GM12878 (cell line): Measurements from ENCODE around the gene ATP12A. TPM values are rescaled to one million over a fixed set of nuclear protein-coding genes. Genes with fewer than 3 reads are reported as not detected.

Source experiments
- ATAC-seq: fragments of 200-7000 bp; cut with Tn5 transposase; 3 replicates; pipeline ENCODE4 v1.9.1; 2020; ENCODE audit warnings: mild to moderate bottlenecking, moderate library complexity
- BruUV-seq: library from RNA; stranded (reverse); fragments of 400-500 nt; replicated peaks from 2 replicates; lab custom pipeline; 2021; lab: Mats Ljungman, UMichigan
- CTCF ChIA-PET: fragments of 300-600 bp; sonication (Branson Sonifier 250); formaldehyde crosslinking; extraction: SDS; loops from one replicate; lab custom pipeline; 2021; ENCODE audit warnings: inconsistent platforms; lab: Yijun Ruan, JAX
- POLR2A ChIA-PET: fragments of 350-600 bp; formaldehyde crosslinking; extraction: SDS; loops from one replicate; lab custom pipeline; 2021; ENCODE audit warnings: inconsistent platforms; lab: Charles Lee
- RAD21 ChIA-PET: fragments of 300-600 bp; sonication (Branson Sonifier 250); formaldehyde crosslinking; loops from one replicate; lab custom pipeline; 2023; ENCODE audit warnings: antibody characterized with exemption; ENCODE audit not compliant: unreplicated experiment; lab: Charles Lee
- SMC1A ChIA-PET: fragments of 300-600 bp; sonication (Branson Sonifier 250); formaldehyde crosslinking; loops from one replicate; lab custom pipeline; 2023; ENCODE audit not compliant: unreplicated experiment, uncharacterized antibody; lab: Charles Lee
- DNase-seq: peaks from one replicate; pipeline ENCODE4 v3.0.0-alpha.2; 2011; ENCODE audit warnings: low read depth, low spot score
- FAIRE-seq: peaks from 3 replicates; lab custom pipeline; 2011; peaks lifted over from hg19 to GRCh38; lab: Jason Lieb, UNC
- H2AFZ ChIP-seq: 2 replicates; pipeline ENCODE4 v1.6.0; 2011; ENCODE audit warnings: low read depth, low read length, control low read depth; ENCODE audit not compliant: control insufficient read depth
- H3K27ac ChIP-seq: 2 replicates; pipeline ENCODE4 v1.5.1; 2011; ENCODE audit warnings: control low read depth; ENCODE audit not compliant: control insufficient read depth, insufficient read depth
- H3K27me3 ChIP-seq, 2 experiments: replicated peaks in 1 of 2; 2 replicates each; pipeline versions ENCODE4 v1.6.0 to v1.6.1; 2011; ENCODE audit warnings: low read length in 1 of 2; ENCODE audit not compliant: control insufficient read depth in 2 of 2, insufficient read depth in 2 of 2
- H3K36me3 ChIP-seq, 2 experiments: 2 replicates each; pipeline ENCODE4 v1.5.1; 2011; ENCODE audit warnings: low read length in 1 of 2; ENCODE audit not compliant: control insufficient read depth in 2 of 2, insufficient read depth in 2 of 2
- H3K4me1 ChIP-seq: 2 replicates; pipeline ENCODE4 v1.6.1; 2011; ENCODE audit warnings: mild to moderate bottlenecking, low read length, moderate library complexity, mixed read lengths; ENCODE audit not compliant: control insufficient read depth, insufficient read depth
- H3K4me2 ChIP-seq: 2 replicates; pipeline ENCODE4 v1.6.0; 2011; ENCODE audit warnings: control low read depth; ENCODE audit not compliant: control insufficient read depth, insufficient read depth
- H3K4me3 ChIP-seq: fragments of 200-600 bp; sonication (generic); 2 replicates; pipeline ENCODE4 v1.5.1; 2016
- H3K79me2 ChIP-seq: 2 replicates; pipeline ENCODE4 v1.6.0; 2011; ENCODE audit warnings: low read length; ENCODE audit not compliant: control insufficient read depth, insufficient read depth
- H3K9ac ChIP-seq: 2 replicates; pipeline ENCODE4 v1.8.0; 2011; ENCODE audit warnings: low read length, control low read depth, mixed read lengths; ENCODE audit not compliant: control insufficient read depth, insufficient read depth
- H3K9me3 ChIP-seq: replicated peaks from 3 replicates; pipeline ENCODE4 v1.5.1; 2011; ENCODE audit warnings: mild to moderate bottlenecking, low read length; ENCODE audit not compliant: control insufficient read depth, insufficient read depth
- H4K20me1 ChIP-seq: 2 replicates; pipeline ENCODE4 v1.6.0; 2011; ENCODE audit not compliant: control insufficient read depth, insufficient read depth
- ASH2L ChIP-seq: fragments of 300-600, 200-600 bp; sonication (generic); IDR thresholded peaks from 2 replicates; pipeline ENCODE4 v1.6.1; 2017; ENCODE audit warnings: low read depth, mild to moderate bottlenecking, borderline replicate concordance
- BCL11A ChIP-seq: IDR thresholded peaks from 2 replicates; pipeline ENCODE4 v1.6.1; 2011; ENCODE audit warnings: low read depth, low read length
- JUNB ChIP-seq: IDR thresholded peaks from 2 replicates; pipeline ENCODE4 v1.6.1; 2016; ENCODE audit warnings: antibody characterized with exemption, mild to moderate bottlenecking
- MEF2B ChIP-seq: fragments of 450-650 bp; IDR thresholded peaks from 2 replicates; pipeline ENCODE4 v1.6.1; 2018; ENCODE audit warnings: mild to moderate bottlenecking, moderate library complexity; ENCODE audit not compliant: partially characterized antibody, poor library complexity, severe bottlenecking
- POLR2AphosphoS5 ChIP-seq: IDR thresholded peaks from 2 replicates; pipeline ENCODE4 v1.6.1; 2011; ENCODE audit warnings: mild to moderate bottlenecking, low read length, inconsistent platforms
- POU2F2 ChIP-seq: IDR thresholded peaks from 3 replicates; pipeline ENCODE4 v1.6.1; 2011; ENCODE audit warnings: low read depth, mild to moderate bottlenecking, low read length, borderline replicate concordance
- RFX5 ChIP-seq: IDR thresholded peaks from 2 replicates; pipeline ENCODE4 v1.6.1; 2011; ENCODE audit warnings: low read depth, low read length, improper control_type of control experiment
- SREBF1 ChIP-seq: IDR thresholded peaks from 2 replicates; pipeline ENCODE4 v1.6.1; 2012; ENCODE audit warnings: mild to moderate bottlenecking, low read length
- SRF ChIP-seq, 2 experiments: IDR thresholded peaks; 2 replicates each; pipeline ENCODE4 v1.6.1; 2011; ENCODE audit warnings: low read depth in 2 of 2, low read length in 2 of 2, mild to moderate bottlenecking in 1 of 2, moderate library complexity in 1 of 2
- TARDBP ChIP-seq: IDR thresholded peaks from 2 replicates; pipeline ENCODE4 v1.6.1; 2016; ENCODE audit warnings: borderline replicate concordance
- TBL1XR1 ChIP-seq: IDR thresholded peaks from 2 replicates; pipeline ENCODE4 v1.6.1; 2012; ENCODE audit warnings: low read depth, low read length, improper control_type of control experiment
- ZNF207 ChIP-seq: fragments of 450-650 bp; IDR thresholded peaks from 2 replicates; pipeline ENCODE4 v1.6.1; 2014; ENCODE audit warnings: antibody characterized with exemption, mild to moderate bottlenecking, borderline replicate concordance
- WGBS: methylation state at CpG from one replicate; pipeline ENCODE4 v1.1.6; 2016; ENCODE audit warnings: low lambda C conversion rate; ENCODE audit not compliant: insufficient replicate concordance, insufficient coverage; ENCODE audit errors: missing lambda C conversion rate; 5-methylcytosine and 5-hydroxymethylcytosine counted together
- in situ Hi-C: fragments of 300-500 bp; cut with MboI; formaldehyde crosslinking; loops from 9 replicates; pipeline ENCODE4 v1.14.3; 2018; ENCODE audit warnings: mixed read lengths
- intact Hi-C: fragments of 100-400 bp; cut with micrococcal nuclease; formaldehyde crosslinking; loops from one replicate; pipeline ENCODE4 v1.14.2; 2022; ENCODE audit not compliant: unreplicated experiment
- polyA plus RNA-seq, 11 experiments: library from polyadenylated mRNA; depleted of rRNA in 4 of 11; unstranded in 6 of 11; stranded (reverse) in 5 of 11; fragments of >200 nt; fragmentation: Nextera tagmentation in 4 of 11; fragmentation: Illumina TruSeq in 1 of 11; extraction: Ambion mirVana in 4 of 11; extraction: Trizol in 1 of 11; gene quantifications; 1 replicate in 1 of 11; 2 replicates in 10 of 11; pipeline versions ENCODE4 v1.2.1 to v1.2.3, GENCODE V29; 2011 to 2016; ENCODE audit warnings: inconsistent platforms in 2 of 11, missing spikeins in 2 of 11, low read depth in 1 of 11
- total RNA-seq, 4 experiments: library from RNA; depleted of rRNA in 3 of 4; stranded (reverse); fragments of >200 nt in 3 of 4; fragmentation: Illumina TruSeq in 1 of 4; extraction: Trizol in 1 of 4; gene quantifications; 2 replicates each; pipeline versions ENCODE4 v1.2.1 to v1.2.3, GENCODE V29; 2013 to 2021
- TF ChIP-seq, protein P1 (sequence below): fragments of 450-650 bp; IDR thresholded peaks from 2 replicates; pipeline ENCODE4 v1.6.1; 2017; ENCODE audit warnings: mild to moderate bottlenecking, moderate library complexity
- TF ChIP-seq, protein P2 (sequence below): IDR thresholded peaks from 2 replicates; pipeline ENCODE4 v1.6.1; 2011; ENCODE audit warnings: borderline replicate concordance, low read depth, mild to moderate bottlenecking, moderate library complexity, low read length; ENCODE audit not compliant: insufficient read depth, poor library complexity, severe bottlenecking
- TF ChIP-seq, protein P3 (sequence below): IDR thresholded peaks from 2 replicates; pipeline ENCODE4 v1.6.1; 2012; ENCODE audit warnings: mild to moderate bottlenecking, low read depth, low read length

Gene ATP12A
- total and polyA plus RNA-seq, 10 of the 15 experiments (the other 5 are each of a cell fraction or from before 2014, with no cell fraction given), result 0.02 to 0.08 (median 0.04) TPM; not detected in 6

DNA sequence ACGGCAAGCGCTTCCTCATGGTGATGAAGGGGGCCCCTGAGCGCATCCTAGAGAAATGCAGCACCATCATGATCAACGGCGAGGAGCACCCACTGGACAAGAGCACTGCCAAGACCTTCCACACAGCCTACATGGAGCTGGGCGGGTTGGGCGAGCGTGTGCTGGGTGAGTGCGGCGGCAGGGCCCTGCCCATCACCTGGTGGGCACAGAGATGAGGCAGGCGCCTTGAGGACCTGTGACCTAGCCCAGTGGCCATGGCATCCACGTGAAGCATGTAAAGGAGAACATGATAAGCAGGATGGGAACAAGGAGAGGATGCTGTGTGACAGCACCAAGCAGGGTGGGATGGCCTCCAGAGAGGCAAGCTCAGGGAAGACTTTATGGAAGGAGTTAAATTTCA lies 18.5 kb downstream of the ATP12A start:
- Histone ChIP-seq H3K9me3 (no peaks in the 10 kb centered on the region), H3K9ac (no peak overlapping the region), H3K4me2 (no peak overlapping the region), H4K20me1 (no peaks in the 10 kb centered on the region), H3K27me3 (peaks cover 0 to 2% of the 10 kb centered on the region in 2 experiments; a peak in 1 of 4 replicates), H3K4me1 (no peaks in the 10 kb centered on the region), H3K36me3 (no peaks in the 10 kb centered on the region), H3K79me2 (no peaks in the 10 kb centered on the region), H3K27ac (no peak overlapping the region), H3K4me3 (no peak overlapping the region), H2AFZ (no peak overlapping the region)
- ATAC-seq (no peak), DNase-seq (no peak), FAIRE-seq (no peak)
- SMC1A ChIA-PET, result no interaction called here
- intact Hi-C loops (no loop called here), in situ Hi-C loops (no loop called here)
- CTCF ChIA-PET, result interaction anchor here (1.1 to 1.4 kb wide), 2 partner anchors 11 to 29 kb away, joined by 3 to 4 read pairs; no protein-coding TSS in a partner anchor
- POLR2A ChIA-PET, result no interaction called here
- 47% methylated on average over 12 of the region's 12 CpGs for WGBS
- BruUV-seq, result no TSS peak
- RAD21 ChIA-PET, result no interaction called here
- TF ChIP-seq TBL1XR1 (no peak), ASH2L (no peak), BCL11A (no peak), ZNF207 (no peak), TARDBP (no peak), JUNB (no peak), POLR2AphosphoS5 (no peak), POU2F2 (no peak), SRF (IDR thresholded peaks at IDR 0.05; ENCODE audit: low read depth in 2 of 2, low read length in 2 of 2) (no peak), RFX5 (no peak), SREBF1 (no peak), MEF2B (no peak)
- TF ChIP-seq, protein P1, sequence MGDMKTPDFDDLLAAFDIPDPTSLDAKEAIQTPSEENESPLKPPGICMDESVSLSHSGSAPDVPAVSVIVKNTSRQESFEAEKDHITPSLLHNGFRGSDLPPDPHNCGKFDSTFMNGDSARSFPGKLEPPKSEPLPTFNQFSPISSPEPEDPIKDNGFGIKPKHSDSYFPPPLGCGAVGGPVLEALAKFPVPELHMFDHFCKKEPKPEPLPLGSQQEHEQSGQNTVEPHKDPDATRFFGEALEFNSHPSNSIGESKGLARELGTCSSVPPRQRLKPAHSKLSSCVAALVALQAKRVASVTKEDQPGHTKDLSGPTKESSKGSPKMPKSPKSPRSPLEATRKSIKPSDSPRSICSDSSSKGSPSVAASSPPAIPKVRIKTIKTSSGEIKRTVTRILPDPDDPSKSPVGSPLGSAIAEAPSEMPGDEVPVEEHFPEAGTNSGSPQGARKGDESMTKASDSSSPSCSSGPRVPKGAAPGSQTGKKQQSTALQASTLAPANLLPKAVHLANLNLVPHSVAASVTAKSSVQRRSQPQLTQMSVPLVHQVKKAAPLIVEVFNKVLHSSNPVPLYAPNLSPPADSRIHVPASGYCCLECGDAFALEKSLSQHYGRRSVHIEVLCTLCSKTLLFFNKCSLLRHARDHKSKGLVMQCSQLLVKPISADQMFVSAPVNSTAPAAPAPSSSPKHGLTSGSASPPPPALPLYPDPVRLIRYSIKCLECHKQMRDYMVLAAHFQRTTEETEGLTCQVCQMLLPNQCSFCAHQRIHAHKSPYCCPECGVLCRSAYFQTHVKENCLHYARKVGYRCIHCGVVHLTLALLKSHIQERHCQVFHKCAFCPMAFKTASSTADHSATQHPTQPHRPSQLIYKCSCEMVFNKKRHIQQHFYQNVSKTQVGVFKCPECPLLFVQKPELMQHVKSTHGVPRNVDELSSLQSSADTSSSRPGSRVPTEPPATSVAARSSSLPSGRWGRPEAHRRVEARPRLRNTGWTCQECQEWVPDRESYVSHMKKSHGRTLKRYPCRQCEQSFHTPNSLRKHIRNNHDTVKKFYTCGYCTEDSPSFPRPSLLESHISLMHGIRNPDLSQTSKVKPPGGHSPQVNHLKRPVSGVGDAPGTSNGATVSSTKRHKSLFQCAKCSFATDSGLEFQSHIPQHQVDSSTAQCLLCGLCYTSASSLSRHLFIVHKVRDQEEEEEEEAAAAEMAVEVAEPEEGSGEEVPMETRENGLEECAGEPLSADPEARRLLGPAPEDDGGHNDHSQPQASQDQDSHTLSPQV, result no peak
- TF ChIP-seq, protein P2, sequence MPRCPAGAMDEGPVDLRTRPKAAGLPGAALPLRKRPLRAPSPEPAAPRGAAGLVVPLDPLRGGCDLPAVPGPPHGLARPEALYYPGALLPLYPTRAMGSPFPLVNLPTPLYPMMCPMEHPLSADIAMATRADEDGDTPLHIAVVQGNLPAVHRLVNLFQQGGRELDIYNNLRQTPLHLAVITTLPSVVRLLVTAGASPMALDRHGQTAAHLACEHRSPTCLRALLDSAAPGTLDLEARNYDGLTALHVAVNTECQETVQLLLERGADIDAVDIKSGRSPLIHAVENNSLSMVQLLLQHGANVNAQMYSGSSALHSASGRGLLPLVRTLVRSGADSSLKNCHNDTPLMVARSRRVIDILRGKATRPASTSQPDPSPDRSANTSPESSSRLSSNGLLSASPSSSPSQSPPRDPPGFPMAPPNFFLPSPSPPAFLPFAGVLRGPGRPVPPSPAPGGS, result no peak
- TF ChIP-seq, protein P3, sequence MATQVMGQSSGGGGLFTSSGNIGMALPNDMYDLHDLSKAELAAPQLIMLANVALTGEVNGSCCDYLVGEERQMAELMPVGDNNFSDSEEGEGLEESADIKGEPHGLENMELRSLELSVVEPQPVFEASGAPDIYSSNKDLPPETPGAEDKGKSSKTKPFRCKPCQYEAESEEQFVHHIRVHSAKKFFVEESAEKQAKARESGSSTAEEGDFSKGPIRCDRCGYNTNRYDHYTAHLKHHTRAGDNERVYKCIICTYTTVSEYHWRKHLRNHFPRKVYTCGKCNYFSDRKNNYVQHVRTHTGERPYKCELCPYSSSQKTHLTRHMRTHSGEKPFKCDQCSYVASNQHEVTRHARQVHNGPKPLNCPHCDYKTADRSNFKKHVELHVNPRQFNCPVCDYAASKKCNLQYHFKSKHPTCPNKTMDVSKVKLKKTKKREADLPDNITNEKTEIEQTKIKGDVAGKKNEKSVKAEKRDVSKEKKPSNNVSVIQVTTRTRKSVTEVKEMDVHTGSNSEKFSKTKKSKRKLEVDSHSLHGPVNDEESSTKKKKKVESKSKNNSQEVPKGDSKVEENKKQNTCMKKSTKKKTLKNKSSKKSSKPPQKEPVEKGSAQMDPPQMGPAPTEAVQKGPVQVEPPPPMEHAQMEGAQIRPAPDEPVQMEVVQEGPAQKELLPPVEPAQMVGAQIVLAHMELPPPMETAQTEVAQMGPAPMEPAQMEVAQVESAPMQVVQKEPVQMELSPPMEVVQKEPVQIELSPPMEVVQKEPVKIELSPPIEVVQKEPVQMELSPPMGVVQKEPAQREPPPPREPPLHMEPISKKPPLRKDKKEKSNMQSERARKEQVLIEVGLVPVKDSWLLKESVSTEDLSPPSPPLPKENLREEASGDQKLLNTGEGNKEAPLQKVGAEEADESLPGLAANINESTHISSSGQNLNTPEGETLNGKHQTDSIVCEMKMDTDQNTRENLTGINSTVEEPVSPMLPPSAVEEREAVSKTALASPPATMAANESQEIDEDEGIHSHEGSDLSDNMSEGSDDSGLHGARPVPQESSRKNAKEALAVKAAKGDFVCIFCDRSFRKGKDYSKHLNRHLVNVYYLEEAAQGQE, result no peak
